ENCODE results near the gene BSN.

- TF ChIP-seq POLR2A (IDR thresholded peaks at IDR 0.05) (no peak), CTCF (IDR thresholded peaks at IDR 0.05) (no peak)
Measured at GRCh38 chr3:49675912-49676311, 121.6 kb downstream of the BSN start.
